ENCODE results near the gene GABARAPL1. TPM values are rescaled to one million over a fixed set of nuclear protein-coding genes. Genes with fewer than 3 reads are reported as not detected.
"Not testable (repeated sequence)": the region's sequence is repeated elsewhere in the genome, so short reads cannot be mapped to it uniquely, and the experiment has no call there.

Gene GABARAPL1
- total and polyA plus RNA-seq, 4 donors, result 115 to 199 (median 186) TPM

DNA sequence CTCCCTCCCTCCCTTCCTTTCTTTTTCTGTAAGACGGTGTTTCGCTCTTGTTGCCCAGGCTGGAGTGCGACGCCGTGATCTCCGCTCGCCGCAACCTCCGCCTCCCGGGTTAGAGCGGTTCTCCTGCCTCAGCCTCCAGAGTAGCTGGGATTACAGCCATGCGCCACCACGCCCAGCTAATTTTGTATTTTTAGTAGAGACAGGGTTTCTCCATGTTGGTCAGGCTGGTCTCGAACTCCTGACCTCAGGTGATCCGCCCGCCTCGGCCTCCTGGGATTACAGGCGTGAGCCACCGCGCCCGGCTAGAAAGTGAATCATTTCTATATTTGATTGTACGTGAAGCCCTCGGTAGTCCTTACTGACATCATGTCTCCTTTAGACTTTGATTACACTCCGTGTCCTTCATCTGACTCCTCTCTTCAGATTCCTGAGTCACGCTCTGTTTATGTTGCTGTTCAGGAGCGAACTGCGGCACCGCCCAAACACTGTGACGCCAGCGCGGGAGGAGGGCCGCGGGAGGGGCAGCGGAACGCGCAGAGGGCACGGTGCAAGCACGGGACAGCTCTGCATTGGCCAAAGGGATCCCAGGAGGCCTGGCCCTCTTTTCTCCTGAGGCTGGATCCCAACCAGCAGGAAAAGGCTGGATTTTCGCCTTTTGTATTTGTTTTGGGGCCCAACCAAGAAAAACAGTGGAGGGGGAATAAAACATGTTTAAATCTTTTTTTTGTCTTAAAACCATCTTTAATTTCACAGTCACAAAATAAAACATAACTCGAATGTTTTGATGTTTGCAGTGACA lies 538 bp upstream of the GABARAPL1 start:
- H3K9me3 ChIP-seq (ENCODE audit: control insufficient read depth, insufficient read depth, low read length), result no peaks in the 10 kb centered on the region
- H3K27ac ChIP-seq (ENCODE audit: low read depth, low read length), result peak overlapping the region; percentile 97
- peaks cover 12% of the 10 kb centered on the region for H3K4me1 ChIP-seq (ENCODE audit: control insufficient read depth, insufficient read depth, low read length)
- no peaks in the 10 kb centered on the region for H3K36me3 ChIP-seq (ENCODE audit: control insufficient read depth, insufficient read depth, low read length)
- peak; percentile 71 to 95 (median 76) for DNase-seq (ENCODE audit: low read depth in 4 of 6, low spot score in 6 of 6)
- no peaks in the 10 kb centered on the region for H3K27me3 ChIP-seq (ENCODE audit: control insufficient read depth, insufficient read depth, low read length)
- peak overlapping the region; percentile 92 for H3K4me3 ChIP-seq (ENCODE audit: low read depth, low read length)
- WGBS (ENCODE audit: insufficient coverage), result 14% methylated on average over 25 of the region's 40 CpGs

DNA sequence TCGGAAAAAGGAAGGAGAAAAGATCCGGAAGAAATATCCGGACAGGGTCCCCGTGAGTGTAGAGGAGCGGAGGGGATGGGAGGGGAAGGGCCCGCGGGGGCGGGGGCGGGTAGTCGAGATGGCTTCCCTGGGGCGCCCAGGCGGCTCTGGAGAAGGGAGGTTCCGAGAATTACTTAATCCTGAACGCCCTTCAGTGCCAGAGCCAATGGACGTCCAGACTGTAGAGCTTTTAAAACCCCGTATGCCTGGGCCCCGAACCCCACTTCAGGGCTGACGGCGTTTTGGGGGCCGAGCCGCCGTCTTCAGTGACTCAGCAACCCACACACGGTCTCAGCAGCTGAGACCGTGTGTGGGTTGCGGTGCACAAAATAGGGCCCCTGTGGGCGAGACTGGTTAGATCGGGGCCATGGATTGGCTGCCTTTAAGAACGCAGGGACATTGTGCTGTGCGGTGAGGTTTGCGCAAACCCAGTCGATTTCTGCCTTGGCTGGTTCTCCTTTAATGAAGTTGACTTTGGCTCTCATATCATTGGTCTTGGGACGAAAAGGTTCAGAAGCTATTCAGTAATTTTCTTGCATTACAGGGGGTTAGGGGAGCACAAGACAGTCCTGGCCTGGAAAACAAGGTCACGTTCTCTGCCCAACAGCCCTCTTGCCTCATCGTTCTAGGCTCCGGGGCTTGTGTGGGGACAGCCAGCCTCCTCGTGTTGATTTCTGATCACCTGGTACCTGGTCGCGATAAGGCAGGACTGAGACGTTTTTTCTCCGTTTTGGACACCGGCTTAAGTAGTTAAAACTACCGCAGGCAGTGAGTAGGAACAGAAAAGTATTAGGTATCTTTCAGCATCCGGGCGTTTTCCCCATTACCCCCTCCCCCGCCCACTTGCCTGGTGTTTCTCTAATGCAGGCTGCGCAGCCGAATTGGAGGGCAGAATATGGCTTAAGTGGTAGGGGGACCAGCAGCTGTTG lies 775 bp downstream of the GABARAPL1 start:
- peaks cover 12% of the 10 kb centered on the region for H3K4me1 ChIP-seq (ENCODE audit: control insufficient read depth, insufficient read depth, low read length)
- H3K27me3 ChIP-seq (ENCODE audit: control insufficient read depth, insufficient read depth, low read length), result no peaks in the 10 kb centered on the region
- 0% methylated on average over 38 of the region's 47 CpGs for WGBS (ENCODE audit: insufficient coverage)
- peaks cover 4% of the 10 kb centered on the region for H3K36me3 ChIP-seq (ENCODE audit: control insufficient read depth, insufficient read depth, low read length)
- peak overlapping the region; percentile 92 for H3K4me3 ChIP-seq (ENCODE audit: low read depth, low read length)
- DNase-seq (ENCODE audit: low read depth in 4 of 6, low spot score in 6 of 6), result peak; percentile 26 to 87 (median 66)
- H3K9me3 ChIP-seq (ENCODE audit: control insufficient read depth, insufficient read depth, low read length), result no peaks in the 10 kb centered on the region
- peak overlapping the region; percentile 97 for H3K27ac ChIP-seq (ENCODE audit: low read depth, low read length)

DNA sequence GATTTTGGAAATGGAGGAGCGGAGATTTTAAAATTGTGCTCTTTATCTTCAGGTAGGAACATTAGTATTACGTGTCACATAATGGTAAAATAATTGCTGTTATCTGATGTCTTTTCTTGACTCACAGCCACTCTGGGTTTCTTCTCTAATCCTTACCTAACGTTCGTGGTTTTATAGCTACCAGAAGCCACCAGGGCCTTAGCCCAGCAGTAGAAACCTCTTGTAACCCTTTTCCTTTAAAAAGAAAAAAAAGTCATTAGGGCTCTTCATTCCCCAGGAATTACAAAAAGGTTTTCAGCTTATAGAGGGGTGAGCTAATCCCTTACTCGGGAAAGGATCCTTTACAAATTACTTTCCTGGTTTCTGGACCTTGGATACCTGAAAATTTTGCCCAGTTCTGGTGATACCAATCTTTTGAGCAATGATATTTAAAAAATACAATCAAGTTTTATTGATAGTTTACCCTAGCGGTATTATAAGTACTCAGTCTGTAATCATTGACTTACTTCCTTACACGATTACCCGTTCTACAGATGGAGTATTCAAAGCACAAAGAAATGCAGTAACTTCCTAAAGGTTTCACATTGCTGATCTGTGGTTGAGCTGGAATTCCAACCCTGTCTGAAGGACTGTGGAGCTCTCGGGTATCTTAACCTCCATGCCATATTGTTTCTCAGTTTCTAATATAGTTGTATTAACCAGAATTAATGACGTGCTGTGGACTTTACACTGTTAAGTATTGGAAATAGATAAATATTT lies 1.6 kb downstream of the GABARAPL1 start:
- peak in 2 of 6 donors; percentile 12 to 20 for DNase-seq (ENCODE audit: low read depth in 4 of 6, low spot score in 6 of 6)
- H3K9me3 ChIP-seq (ENCODE audit: control insufficient read depth, insufficient read depth, low read length), result no peaks in the 10 kb centered on the region
- 30% methylated on average over 4 of the region's 10 CpGs for WGBS (ENCODE audit: insufficient coverage)
- H3K4me1 ChIP-seq (ENCODE audit: control insufficient read depth, insufficient read depth, low read length), result peaks cover 12% of the 10 kb centered on the region
- H3K27ac ChIP-seq (ENCODE audit: low read depth, low read length), result peak overlapping the region; percentile 97
- H3K4me3 ChIP-seq (ENCODE audit: low read depth, low read length), result peak overlapping the region; percentile 92
- peaks cover 11% of the 10 kb centered on the region for H3K36me3 ChIP-seq (ENCODE audit: control insufficient read depth, insufficient read depth, low read length)
- H3K27me3 ChIP-seq (ENCODE audit: control insufficient read depth, insufficient read depth, low read length), result no peaks in the 10 kb centered on the region

DNA sequence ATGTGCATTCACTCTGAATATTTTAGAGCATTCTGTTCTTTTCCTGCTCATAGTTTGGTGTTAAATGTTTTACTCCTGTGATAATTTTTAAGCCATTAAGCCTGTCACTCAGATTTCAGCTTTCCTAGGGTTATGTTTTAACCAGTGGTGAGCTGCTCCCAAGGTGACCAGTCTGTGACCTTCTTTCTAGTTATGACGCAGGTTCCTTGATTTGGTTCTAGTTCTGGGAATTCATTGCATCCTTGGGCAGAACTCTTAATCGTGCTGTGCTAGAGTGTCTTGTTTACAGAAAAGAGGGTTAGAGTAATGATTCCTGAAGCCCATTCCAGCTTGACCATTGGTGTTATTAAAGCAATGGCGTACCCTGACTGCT lies 2.2 kb downstream of the GABARAPL1 start:
- H3K36me3 ChIP-seq (ENCODE audit: control insufficient read depth, insufficient read depth, low read length), result peaks cover 11% of the 10 kb centered on the region
- peaks cover 12% of the 10 kb centered on the region for H3K4me1 ChIP-seq (ENCODE audit: control insufficient read depth, insufficient read depth, low read length)
- no peak for DNase-seq (ENCODE audit: low read depth in 4 of 6, low spot score in 6 of 6)
- WGBS (ENCODE audit: insufficient coverage), result 80% methylated on average over 2 of the region's 3 CpGs
- no peaks in the 10 kb centered on the region for H3K9me3 ChIP-seq (ENCODE audit: control insufficient read depth, insufficient read depth, low read length)
- peak overlapping the region; percentile 92 for H3K4me3 ChIP-seq (ENCODE audit: low read depth, low read length)
- no peaks in the 10 kb centered on the region for H3K27me3 ChIP-seq (ENCODE audit: control insufficient read depth, insufficient read depth, low read length)
- H3K27ac ChIP-seq (ENCODE audit: low read depth, low read length), result no peak overlapping the region

DNA sequence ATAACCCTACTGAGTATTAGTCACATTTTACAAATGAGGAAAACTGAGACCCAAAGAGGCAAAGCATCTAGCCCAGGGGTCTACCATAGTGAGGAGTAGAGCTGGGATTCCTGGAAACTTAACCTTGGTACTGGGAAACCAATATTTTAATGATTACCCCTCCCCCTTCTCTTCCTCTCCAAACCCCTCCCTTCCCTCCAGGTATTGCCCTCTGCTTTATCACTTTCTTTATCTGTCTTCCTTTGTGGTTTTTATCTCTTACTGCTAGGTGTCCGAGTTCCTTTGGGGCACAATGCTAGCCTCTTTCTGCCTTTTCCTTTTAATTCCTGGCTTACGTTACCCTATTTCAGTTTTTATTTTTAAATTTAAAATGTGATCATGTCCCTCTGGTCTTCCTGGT lies 2.8 kb downstream of the GABARAPL1 start:
- Histone ChIP-seq H3K27me3 (ENCODE audit: control insufficient read depth, insufficient read depth, low read length) (no peaks in the 10 kb centered on the region), H3K36me3 (ENCODE audit: control insufficient read depth, insufficient read depth, low read length) (peaks cover 15% of the 10 kb centered on the region), H3K4me1 (ENCODE audit: control insufficient read depth, insufficient read depth, low read length) (peaks cover 12% of the 10 kb centered on the region), H3K4me3 (ENCODE audit: low read depth, low read length) (no peak overlapping the region), H3K27ac (ENCODE audit: low read depth, low read length) (no peak overlapping the region), H3K9me3 (ENCODE audit: control insufficient read depth, insufficient read depth, low read length) (no peaks in the 10 kb centered on the region)
- no peak for DNase-seq (ENCODE audit: low read depth in 4 of 6, low spot score in 6 of 6)
- no CpG with 5 or more reads among the region's 2 CpGs for WGBS (ENCODE audit: insufficient coverage)

DNA sequence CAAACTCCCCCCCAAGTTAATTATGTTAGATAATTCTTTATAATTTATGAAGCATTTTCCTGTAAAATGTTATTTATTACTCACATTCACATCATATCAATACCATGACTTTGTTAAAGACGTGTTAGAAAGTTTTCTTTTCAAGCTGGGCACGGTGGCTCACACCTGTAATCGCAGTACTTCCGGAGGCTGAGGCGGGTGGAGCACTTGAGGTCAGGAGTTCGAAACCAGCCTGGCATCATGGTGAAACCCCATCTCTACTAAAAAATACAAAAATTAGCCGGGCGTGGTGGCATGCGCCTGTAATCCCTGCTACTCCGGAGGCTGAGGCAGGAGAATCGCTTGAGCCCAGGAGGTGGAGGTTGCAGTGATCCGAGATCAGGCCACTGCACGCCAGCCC lies 3.3 kb downstream of the GABARAPL1 start:
- not testable (repeated sequence) for H3K4me3 ChIP-seq (ENCODE audit: low read depth, low read length); H3K27ac ChIP-seq (ENCODE audit: low read depth, low read length); H3K27me3 ChIP-seq (ENCODE audit: control insufficient read depth, insufficient read depth, low read length); H3K9me3 ChIP-seq (ENCODE audit: control insufficient read depth, insufficient read depth, low read length); DNase-seq (ENCODE audit: low read depth in 4 of 6, low spot score in 6 of 6)
- H3K36me3 ChIP-seq (ENCODE audit: control insufficient read depth, insufficient read depth, low read length), result peaks cover 16% of the 10 kb centered on the region
- H3K4me1 ChIP-seq (ENCODE audit: control insufficient read depth, insufficient read depth, low read length), result peaks cover 12% of the 10 kb centered on the region
- WGBS (ENCODE audit: insufficient coverage), result 92% methylated on average over 12 of the region's 13 CpGs

DNA sequence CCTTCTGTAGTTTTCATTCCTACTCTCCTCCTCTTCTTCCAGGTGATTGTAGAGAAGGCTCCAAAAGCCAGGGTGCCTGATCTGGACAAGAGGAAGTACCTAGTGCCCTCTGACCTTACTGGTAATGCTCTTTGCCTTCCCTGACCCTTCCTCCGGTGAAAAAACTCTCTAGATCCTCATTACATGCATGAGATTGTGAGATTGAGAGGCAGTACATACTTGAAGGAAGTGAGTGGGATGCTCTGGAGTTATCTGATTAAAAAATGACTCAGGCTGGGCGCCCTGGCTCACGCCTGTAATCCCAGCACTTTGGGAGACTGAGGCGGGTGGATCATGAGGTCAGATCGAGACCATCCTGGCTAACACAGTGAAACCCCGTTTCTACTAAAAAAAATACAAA lies 5.3 kb downstream of the GABARAPL1 start:
- H3K4me3 ChIP-seq (ENCODE audit: low read depth, low read length), result no peak overlapping the region
- no peak for DNase-seq (ENCODE audit: low read depth in 4 of 6, low spot score in 6 of 6)
- H3K4me1 ChIP-seq (ENCODE audit: control insufficient read depth, insufficient read depth, low read length), result peaks cover 5% of the 10 kb centered on the region
- no peaks in the 10 kb centered on the region for H3K27me3 ChIP-seq (ENCODE audit: control insufficient read depth, insufficient read depth, low read length)
- H3K27ac ChIP-seq (ENCODE audit: low read depth, low read length), result no peak overlapping the region
- H3K36me3 ChIP-seq (ENCODE audit: control insufficient read depth, insufficient read depth, low read length), result peaks cover 31% of the 10 kb centered on the region
- H3K9me3 ChIP-seq (ENCODE audit: control insufficient read depth, insufficient read depth, low read length), result no peaks in the 10 kb centered on the region
- 100% methylated on average over 5 of the region's 6 CpGs for WGBS (ENCODE audit: insufficient coverage)

DNA sequence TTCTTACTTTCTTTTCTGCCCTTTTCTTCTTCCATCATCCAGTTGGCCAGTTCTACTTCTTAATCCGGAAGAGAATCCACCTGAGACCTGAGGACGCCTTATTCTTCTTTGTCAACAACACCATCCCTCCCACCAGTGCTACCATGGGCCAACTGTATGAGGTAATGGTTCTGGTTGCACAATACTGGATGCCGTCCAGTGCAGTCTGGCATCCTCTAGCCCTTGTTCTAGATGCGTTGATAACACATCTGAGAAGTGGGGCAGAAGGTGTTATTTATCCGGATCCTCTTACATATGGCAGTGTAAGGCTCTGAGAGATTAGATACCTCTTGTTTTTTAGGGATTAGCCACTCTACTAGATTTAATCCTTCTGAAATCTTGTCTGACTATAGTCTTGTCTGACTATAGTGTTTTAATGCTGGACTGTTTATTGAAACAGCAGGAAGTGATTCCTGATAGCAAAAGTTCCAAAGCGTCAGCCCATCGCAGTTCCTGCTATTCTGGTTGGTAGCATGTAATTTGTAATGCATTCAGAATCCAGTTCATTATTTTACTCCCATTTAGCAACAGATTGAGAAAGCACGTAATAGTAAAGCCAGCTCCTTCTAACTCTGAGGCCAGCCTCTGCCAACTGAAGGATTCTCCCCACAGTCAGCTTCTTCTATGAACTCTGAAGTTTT lies 7.9 kb downstream of the GABARAPL1 start:
- WGBS (ENCODE audit: insufficient coverage), result no CpG with 5 or more reads among the region's 8 CpGs
- Histone ChIP-seq H3K27ac (ENCODE audit: low read depth, low read length) (no peak overlapping the region), H3K4me3 (ENCODE audit: low read depth, low read length) (no peak overlapping the region), H3K9me3 (ENCODE audit: control insufficient read depth, insufficient read depth, low read length) (no peaks in the 10 kb centered on the region), H3K4me1 (ENCODE audit: control insufficient read depth, insufficient read depth, low read length) (no peaks in the 10 kb centered on the region), H3K36me3 (ENCODE audit: control insufficient read depth, insufficient read depth, low read length) (peaks cover 36% of the 10 kb centered on the region), H3K27me3 (ENCODE audit: control insufficient read depth, insufficient read depth, low read length) (no peaks in the 10 kb centered on the region)
- peak in 1 of 6 donors; percentile 14 for DNase-seq (ENCODE audit: low read depth in 4 of 6, low spot score in 6 of 6)

DNA sequence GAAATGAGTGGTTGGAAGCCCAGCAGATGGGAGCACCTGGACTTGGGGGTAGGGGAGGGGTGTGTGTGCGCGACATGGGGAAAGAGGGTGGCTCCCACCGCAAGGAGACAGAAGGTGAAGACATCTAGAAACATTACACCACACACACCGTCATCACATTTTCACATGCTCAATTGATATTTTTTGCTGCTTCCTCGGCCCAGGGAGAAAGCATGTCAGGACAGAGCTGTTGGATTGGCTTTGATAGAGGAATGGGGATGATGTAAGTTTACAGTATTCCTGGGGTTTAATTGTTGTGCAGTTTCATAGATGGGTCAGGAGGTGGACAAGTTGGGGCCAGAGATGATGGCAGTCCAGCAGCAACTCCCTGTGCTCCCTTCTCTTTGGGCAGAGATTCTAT lies 9.2 kb downstream of the GABARAPL1 start:
- 100% methylated on average over 1 of the region's 5 CpGs for WGBS (ENCODE audit: insufficient coverage)
- no peaks in the 10 kb centered on the region for H3K4me1 ChIP-seq (ENCODE audit: control insufficient read depth, insufficient read depth, low read length)
- peaks cover 36% of the 10 kb centered on the region for H3K36me3 ChIP-seq (ENCODE audit: control insufficient read depth, insufficient read depth, low read length)
- H3K9me3 ChIP-seq (ENCODE audit: control insufficient read depth, insufficient read depth, low read length), result no peaks in the 10 kb centered on the region
- no peaks in the 10 kb centered on the region for H3K27me3 ChIP-seq (ENCODE audit: control insufficient read depth, insufficient read depth, low read length)
- no peak for DNase-seq (ENCODE audit: low read depth in 4 of 6, low spot score in 6 of 6)
- H3K27ac ChIP-seq (ENCODE audit: low read depth, low read length), result no peak overlapping the region
- H3K4me3 ChIP-seq (ENCODE audit: low read depth, low read length), result no peak overlapping the region
